Thyroid gland (tissue), 4 donors: Measurements from ENCODE around the gene ADAMTS14. TPM values are rescaled to one million over a fixed set of nuclear protein-coding genes. Genes with fewer than 3 reads are reported as not detected.
"Not testable (repeated sequence)": the region's sequence is repeated elsewhere in the genome, so short reads cannot be mapped to it uniquely, and the experiment has no call there.

ENCODE experiments used
- DNase-seq, 2 donors: peaks; one replicate each; pipeline ENCODE4 v3.0.0-alpha.2; 2019
- H3K27ac ChIP-seq, 3 donors: fragments of 200-600 bp; sonication (generic); 1 replicate in 2 of 3; 2 replicates in 1 of 3; pipeline ENCODE4 v1.5.1; 2016 to 2019; ENCODE audit warnings: mild to moderate bottlenecking in 1 of 3, moderate library complexity in 1 of 3
- H3K27me3 ChIP-seq: fragments of 200-600 bp; sonication (generic); one replicate; pipeline ENCODE4 v1.5.1; 2019
- H3K36me3 ChIP-seq, 2 donors: fragments of 200-600 bp; sonication (generic); one replicate each; pipeline ENCODE4 v1.5.1; 2016 to 2019
- H3K4me1 ChIP-seq, 2 donors: fragments of 200-600 bp; sonication (generic); one replicate each; pipeline ENCODE4 v1.5.1; 2017 to 2019
- H3K4me3 ChIP-seq, 3 donors: fragments of 200-600 bp; sonication (generic); replicated peaks in 1 of 3; 1 replicate in 2 of 3; 2 replicates in 1 of 3; pipeline ENCODE4 v1.5.1; 2016; ENCODE audit warnings: mild to moderate bottlenecking in 1 of 3
- H3K9me3 ChIP-seq: fragments of 200-600 bp; sonication (generic); one replicate; pipeline ENCODE4 v1.5.1; 2017
- CTCF ChIP-seq, 6 experiments: fragments of 200-600 bp in 3 of 6; fragments of 450-650 bp in 3 of 6; sonication (generic) in 3 of 6; IDR thresholded peaks; one replicate each; pipeline ENCODE4 v1.5.1; 2016 to 2019; ENCODE audit warnings: antibody characterized with exemption in 6 of 6, mild to moderate bottlenecking in 2 of 6, inconsistent platforms in 1 of 6, moderate library complexity in 1 of 6
- POLR2A ChIP-seq, 2 donors: fragments of 450-650 bp; IDR thresholded peaks; one replicate each; pipeline ENCODE4 v1.6.1; 2017; ENCODE audit warnings: antibody characterized with exemption in 2 of 2, mild to moderate bottlenecking in 2 of 2, moderate library complexity in 1 of 2
- WGBS, 2 donors: methylation state at CpG; one replicate each; pipeline ENCODE4 v1.1.5; 2017; 5-methylcytosine and 5-hydroxymethylcytosine counted together
- intact Hi-C: fragments of 100-400 bp; cut with DNase I; formaldehyde crosslinking; loops from one replicate; pipeline ENCODE4 v1.15.1; 2023
- total RNA-seq, 4 donors: library from RNA; depleted of rRNA; stranded (reverse); fragments of >200 nt; gene quantifications; one replicate each; pipeline ENCODE4 v1.2.3, GENCODE V29; 2016

ADAMTS14 gene
- total RNA-seq, 4 donors from 2014 or later = not detected

DNA sequence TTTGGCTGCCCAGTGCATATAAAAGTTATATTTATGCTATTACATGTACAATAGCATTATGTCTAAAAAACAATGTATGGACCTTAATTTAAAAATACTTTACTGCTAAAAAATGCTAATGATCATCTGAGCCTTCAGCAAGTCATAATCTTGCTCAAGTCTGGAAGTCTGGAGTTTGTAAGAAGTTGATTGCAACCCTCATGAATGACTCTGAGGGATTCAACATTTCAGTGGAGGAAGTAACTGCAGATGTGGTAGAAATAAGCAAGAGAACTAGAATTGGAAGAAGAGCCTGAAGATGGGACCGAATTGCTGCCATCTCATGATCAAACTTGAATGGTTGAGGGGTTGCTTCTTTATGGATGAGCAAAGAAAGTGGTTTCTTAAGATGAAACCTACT lies 13.0 kb upstream of the ADAMTS14 start:
- intact Hi-C loops = no loop called here
- no peaks in the 10 kb centered on the region for H3K4me1 ChIP-seq
- DNase-seq = no peak
- no peaks in the 10 kb centered on the region for H3K36me3 ChIP-seq
- no peak overlapping the region for H3K27ac ChIP-seq
- WGBS, 2 donors = 76 to 78% methylated on average over 1 of the region's 1 CpG
- H3K4me3 ChIP-seq = no peak overlapping the region
- TF ChIP-seq CTCF (IDR thresholded peaks at IDR 0.05) (no peak), POLR2A (IDR thresholded peaks at IDR 0.05) (no peak)
- H3K27me3 ChIP-seq = no peaks in the 10 kb centered on the region
- H3K9me3 ChIP-seq = no peaks in the 10 kb centered on the region

DNA sequence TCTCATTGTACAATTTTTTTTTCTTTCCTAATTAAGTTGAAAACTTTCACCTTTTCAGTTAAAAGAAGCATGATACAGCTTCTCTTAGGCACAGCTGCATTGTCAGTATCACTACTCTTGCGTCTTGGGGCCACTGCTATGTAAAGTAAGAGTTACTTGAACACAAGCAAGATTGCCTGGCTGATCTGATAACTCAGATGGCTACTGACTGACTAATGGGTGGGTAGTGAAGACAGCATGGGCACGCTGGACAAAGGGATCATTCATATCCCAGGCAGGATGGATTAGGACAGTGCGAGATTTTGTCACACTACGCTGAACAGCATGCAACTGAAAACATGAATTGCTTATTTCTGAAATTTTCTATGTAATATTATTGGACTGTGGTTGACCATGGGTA lies 11.6 kb upstream of the ADAMTS14 start:
- intact Hi-C loops = no loop called here
- WGBS, 2 donors = 95% methylated on average over 4 of the region's 4 CpGs

DNA sequence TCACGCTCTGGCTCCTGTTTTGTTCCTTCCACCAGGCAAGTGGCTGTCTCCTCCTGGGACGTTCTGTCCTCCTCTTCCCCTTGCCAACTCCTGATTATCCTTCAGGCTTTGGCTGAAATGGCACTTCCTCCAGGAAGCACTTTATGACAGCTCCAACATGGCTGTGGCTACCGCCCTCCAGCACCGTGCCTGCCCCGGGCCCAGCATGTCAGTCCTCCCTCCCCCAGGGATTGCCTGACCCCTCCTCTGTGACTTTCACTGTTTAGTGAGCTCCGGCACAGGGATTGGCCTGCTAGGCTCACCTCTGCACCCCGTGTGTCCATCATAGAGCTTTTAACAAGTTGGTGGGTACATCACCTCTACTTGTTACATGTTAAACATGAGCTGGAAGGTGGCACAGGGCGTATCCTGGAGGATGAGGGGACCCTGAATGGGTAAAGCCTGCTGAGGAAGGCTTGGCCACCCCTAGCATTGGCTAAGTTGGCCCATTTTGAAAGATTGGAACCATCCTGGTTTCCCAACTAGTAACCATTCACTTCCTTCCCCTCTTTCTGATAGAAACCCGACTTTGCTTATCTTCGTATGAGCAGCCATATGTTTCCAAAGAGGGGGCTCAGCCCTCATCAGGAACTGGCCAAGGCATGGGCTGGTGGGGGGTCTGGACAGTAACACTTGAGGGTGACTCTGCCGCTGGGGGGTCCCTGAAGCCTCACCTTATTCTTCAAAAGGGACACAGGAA lies 10.5 kb upstream of the ADAMTS14 start:
- TF ChIP-seq POLR2A (IDR thresholded peaks at IDR 0.05) = no peak
- TF ChIP-seq CTCF (IDR thresholded peaks at IDR 0.05) = no peak
- no peak for DNase-seq
- H3K27ac ChIP-seq = no peak overlapping the region
- H3K27me3 ChIP-seq = no peaks in the 10 kb centered on the region
- no peaks in the 10 kb centered on the region for H3K4me1 ChIP-seq
- H3K36me3 ChIP-seq = no peaks in the 10 kb centered on the region
- H3K4me3 ChIP-seq = no peak overlapping the region
- intact Hi-C loops = no loop called here
- WGBS, 2 donors = 76 to 87% methylated on average over 11 of the region's 11 CpGs
- no peaks in the 10 kb centered on the region for H3K9me3 ChIP-seq

More for the DNA sequence above, 11.6 kb upstream of the ADAMTS14 start:
- H3K4me3 ChIP-seq = no peak overlapping the region
- no peaks in the 10 kb centered on the region for H3K27me3 ChIP-seq
- no peaks in the 10 kb centered on the region for H3K9me3 ChIP-seq
- no peaks in the 10 kb centered on the region for H3K36me3 ChIP-seq
- TF ChIP-seq CTCF (IDR thresholded peaks at IDR 0.05) = no peak
- no peak for TF ChIP-seq POLR2A (IDR thresholded peaks at IDR 0.05)
- no peak for DNase-seq
- H3K27ac ChIP-seq = no peak overlapping the region
- no peaks in the 10 kb centered on the region for H3K4me1 ChIP-seq

DNA sequence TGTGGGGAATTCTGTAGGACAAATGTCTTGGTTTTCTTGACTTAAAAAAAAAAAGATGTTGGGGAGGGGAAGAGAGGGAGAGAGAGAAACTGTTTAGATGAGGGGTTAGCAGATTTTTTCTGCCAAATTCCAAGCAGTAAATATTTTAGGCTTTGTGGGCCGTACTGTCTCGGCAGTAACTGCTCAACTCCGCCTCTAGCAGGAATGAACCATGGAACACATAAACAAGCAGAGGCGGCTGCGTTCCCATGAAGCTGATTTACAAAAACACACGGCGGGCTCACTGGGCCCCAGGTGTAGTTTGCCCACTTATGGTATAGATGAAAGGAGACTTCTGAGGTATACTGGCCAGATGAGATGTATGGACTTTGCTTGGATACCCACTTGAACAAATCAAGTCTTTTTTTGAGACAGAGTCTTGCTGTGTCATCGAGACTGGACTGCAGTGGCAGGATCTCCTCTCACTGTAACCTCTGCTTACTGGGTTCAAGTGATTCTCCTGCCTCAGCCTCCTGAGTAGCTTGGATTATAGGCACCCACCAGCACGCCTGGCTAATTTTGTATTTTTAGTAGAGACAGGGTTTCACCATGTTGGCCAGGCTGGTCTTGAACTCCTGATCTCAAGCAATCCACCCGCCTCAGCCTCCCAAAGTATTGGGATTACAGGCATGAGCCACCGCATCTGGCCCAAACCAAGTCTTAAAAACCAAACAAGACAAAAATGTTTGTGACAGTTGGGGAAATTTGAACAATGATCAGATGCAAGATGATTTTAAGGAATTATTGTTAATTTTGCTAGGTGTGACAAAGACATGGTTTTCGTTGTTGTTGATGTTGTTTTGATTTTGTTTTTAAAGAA lies 9.7 kb upstream of the ADAMTS14 start:
- H3K9me3 ChIP-seq = no peaks in the 10 kb centered on the region
- intact Hi-C loops = no loop called here
- H3K27me3 ChIP-seq = no peaks in the 10 kb centered on the region
- H3K36me3 ChIP-seq = no peaks in the 10 kb centered on the region
- H3K4me1 ChIP-seq = no peaks in the 10 kb centered on the region
- H3K4me3 ChIP-seq = no peak overlapping the region
- no peak overlapping the region for H3K27ac ChIP-seq
- 73 to 82% methylated on average over 11 to 12 of the region's 12 CpGs for WGBS, 2 donors
- no peak for TF ChIP-seq CTCF (IDR thresholded peaks at IDR 0.05)
- TF ChIP-seq POLR2A (IDR thresholded peaks at IDR 0.05) = no peak
- DNase-seq = no peak

- 87 to 92% methylated on average over 10 of the region's 10 CpGs for WGBS, 2 donors
- H3K27me3 ChIP-seq, H3K27ac ChIP-seq, H3K9me3 ChIP-seq, intact Hi-C loops, H3K4me3 ChIP-seq, H3K36me3 ChIP-seq, H3K4me1 ChIP-seq, DNase-seq: not testable (repeated sequence)
Observed at GRCh38 chr10:70663458-70664409, 8.6 kb upstream of the ADAMTS14 start.
